ENCODE results near the gene TFF2.

TFF2 gene

DNA sequence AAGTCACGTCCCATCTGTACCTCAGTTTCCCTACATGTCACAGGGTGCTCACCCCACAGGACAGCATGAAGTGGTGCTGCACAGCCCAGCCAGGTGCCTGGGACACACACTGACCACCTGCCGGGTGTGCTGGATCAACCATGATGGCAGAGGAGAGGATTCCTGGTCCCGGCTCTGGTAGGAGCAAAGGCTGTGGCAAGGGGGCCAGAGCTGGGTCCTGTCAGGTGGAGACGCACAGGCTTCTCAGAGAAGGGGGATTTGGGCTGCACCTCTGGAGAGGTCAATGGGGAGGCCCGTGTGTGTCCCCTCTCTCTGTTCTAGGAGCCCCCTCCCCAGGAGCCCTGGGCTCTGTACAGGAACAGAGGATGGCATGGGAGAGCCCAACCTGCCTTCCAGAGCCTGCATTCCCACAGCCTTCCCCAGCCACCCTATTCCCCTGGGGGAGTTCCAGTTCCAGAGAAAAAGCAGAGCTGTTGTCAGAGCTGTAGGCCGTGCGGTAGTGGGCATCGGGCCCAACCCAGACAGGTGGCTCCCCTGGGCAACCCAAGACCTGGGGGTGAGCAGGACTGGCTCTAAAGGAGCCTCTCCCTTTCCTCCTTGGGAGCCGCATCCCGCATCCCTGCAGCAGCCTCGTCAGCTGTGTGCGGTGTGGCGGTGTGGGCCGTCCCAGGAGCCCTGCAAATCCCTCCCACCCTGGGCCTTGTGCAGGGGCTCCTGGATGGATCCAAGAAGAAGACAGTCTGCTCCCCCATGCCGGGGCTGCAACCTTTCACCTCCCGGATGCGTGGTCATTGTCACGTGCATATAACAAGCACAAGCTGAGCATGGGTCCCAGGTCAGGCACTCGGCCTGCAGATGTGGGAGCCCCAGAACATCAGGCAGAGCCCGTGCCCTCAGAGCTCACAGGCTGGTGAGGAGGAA, 32.7 kb downstream of the TFF2 start:
- no peak for DNase-seq

DNA sequence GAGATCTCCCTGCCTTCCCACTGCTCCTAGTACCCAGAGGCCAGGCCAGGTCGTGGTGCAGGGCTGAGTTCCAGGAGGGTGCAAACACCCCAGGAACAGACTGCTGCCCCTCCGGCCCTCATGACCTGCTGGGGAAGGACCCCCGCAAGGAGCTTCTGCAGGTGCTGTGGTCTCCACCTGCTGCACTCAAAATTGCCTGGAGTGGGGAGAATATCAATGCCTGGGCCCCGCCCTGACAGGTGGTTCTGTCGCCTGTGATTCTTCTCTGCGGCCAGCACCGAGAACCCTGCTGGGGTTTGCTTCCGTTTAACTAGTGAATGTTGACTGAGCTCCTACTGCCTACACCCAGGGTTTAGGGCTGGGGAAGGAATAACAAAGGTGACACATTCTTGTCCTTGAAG, 33.5 kb downstream of the TFF2 start:
- no peak for DNase-seq

DNA sequence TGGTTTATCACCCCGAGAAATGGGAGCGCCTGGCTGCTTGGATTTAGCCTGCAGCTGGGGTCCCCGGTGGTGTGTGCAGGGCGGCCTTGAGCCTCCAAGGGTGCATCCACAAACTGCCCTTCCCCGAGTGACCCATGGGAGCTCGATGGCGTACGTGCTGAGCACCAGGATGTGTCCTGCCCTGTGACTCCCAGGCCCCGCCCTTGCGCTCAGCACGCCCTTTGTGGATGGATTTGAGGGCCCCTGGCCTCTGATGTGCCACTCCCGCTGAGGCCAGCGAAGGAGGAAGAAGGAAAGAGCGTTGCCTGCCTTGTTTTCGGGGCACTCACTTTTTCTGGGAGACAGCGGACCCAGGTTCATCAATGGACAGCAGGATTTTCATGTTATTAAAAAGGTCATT, 33.9 kb downstream of the TFF2 start:
- DNase-seq: no peak

DNA sequence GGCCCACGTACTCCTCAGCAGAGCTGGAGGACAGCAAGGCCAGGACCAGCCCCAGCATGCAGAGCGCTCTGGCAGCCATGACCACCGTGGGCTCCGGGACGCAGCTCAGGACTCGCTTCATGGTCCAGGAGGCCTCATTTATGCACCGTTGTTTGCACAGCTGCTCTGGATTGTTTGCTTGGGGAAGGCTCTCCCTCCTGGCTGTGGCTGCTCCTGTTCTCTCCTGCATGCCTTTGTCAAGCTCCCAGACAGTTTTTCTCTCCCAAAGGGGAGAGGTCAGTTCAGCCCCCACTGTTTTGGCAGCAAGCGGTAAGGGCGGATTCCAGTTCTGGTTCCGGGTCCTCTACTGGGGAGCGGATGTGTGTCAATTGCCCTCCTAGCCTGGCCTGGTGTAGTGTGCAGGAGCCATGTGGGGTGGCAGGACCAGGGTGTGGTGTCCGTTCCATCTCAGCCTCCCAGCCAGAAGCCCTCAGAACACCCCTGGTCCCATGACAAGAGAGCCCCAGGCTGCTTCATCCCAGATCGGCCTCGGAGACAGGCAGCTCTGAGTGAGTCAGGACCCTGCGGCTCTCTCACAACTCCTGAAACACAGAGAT, 35.4 kb downstream of the TFF2 start, which contains the start of gene TFF3:
Gene TFF3 (minus strand): TSS at position 114 of the 596 bp plus-strand sequence. CDS start 35 bp downstream, at position 79.
- no peak for DNase-seq

DNA sequence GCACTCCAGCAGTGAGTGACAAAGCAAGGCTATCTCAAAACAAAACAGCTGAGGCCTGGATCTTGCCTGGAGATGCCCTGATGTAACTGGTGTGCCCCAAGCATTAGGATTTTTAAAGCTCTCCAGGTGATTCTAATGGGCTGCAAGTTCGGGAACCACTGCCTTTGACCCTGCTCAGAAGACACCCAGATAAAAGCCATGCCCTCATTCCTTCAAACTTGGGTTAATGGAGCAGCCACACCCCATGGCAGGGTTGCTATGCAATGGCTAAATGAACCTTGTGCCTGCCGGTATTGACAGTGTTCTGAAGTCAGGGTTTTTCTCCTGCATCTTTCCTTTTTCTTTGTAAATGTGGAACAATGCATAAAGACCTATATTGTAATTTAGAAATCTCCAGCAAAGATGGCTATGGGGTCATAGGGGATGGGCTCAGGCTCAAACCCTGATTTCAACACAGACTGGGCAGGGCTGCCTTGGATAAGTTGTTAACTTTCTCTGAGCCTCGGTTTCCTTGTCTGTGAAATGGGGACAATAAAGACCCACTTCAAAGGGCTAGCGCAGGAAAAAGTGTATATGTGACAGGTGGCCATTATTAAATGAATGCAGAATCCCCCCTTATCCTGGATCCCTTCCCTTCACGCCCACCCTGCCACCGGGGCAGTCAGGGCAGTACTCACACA, 36.0 kb downstream of the TFF2 start:
- no peak for DNase-seq

DNA sequence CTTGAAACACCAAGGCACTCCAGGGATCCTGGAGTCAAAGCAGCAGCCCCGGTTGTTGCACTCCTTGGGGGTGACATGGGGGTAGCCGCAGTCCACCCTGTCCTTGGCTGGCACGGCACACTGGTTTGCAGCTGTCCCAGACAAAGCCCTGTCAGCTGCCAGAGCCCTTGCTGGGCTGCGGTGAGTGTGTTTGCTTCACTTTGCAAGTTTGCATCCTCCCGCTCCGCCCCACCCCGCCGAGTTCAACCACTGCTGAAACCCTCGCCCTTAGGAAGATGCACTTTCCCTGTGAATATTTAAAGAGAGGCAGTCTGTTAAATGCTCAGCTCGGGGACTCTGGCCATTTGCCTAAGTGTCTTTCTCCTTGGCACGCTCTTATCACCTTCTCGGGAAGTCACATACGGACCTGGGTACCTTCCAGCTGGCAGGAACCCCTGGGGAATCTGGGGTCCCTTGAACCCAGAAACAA, 37.3 kb downstream of the TFF2 start:
- DNase-seq: no peak

DNA sequence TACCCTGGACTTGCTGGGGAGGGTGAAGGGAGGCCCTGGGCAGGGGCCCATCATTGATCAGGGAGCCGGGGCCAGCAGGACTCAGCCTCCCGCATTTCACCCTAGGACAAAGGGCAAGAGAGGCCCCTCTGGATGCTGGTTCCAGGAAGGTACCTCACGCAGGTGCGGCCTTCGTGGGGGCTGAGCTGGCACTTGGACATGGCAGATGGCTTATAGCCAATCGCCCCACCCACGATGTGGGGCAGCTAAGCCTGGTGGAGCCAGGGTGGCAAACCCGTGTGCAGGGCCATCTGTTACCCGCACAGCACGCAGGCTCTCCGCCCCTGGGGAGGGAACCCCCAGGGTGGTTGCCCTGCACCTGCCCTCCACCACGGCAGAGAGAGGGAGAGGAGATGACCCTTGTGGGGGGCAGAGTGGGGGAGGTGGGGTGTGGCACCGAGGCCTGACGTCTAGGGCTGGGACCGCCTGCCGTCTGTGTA, 38.1 kb downstream of the TFF2 start:
- no peak for DNase-seq

DNA sequence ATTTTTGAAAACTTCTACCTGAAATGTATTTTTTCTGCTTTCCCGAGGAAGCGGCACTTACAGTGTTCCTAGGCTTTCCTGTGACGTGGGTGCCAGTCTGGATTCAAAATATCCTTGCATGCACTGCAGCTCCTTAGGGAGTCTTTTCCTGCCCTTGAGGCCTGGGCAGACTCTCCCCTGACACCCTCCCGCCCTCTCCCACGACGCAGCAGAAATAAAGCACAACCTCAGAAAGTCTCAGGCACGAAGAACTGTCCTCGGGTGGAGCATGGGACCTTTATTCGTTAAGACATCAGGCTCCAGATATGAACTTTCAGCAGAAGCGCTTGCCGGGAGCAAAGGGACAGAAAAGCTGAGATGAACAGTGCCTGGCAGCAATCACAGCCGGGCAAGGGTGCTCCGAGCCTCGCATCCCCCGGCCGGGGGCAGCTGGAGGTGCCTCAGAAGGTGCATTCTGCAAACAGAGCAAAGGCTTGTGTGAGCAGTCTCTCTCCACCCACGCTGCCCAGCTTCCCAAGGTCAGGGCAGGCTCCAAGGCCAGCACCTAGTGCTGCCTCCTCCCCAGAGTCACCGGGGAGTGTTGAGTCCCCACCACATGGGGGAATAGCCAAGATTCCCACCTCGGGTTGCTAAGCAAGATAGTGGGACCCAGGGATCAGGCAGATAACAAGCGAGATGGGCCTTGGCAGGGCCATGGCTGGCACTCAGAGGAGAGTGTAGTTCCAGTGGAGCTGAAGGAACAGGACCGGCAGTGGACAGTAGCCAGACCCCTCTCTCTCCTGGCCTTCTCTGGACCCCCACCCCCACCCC, 38.8 kb downstream of the TFF2 start:
- no peak for DNase-seq

DNA sequence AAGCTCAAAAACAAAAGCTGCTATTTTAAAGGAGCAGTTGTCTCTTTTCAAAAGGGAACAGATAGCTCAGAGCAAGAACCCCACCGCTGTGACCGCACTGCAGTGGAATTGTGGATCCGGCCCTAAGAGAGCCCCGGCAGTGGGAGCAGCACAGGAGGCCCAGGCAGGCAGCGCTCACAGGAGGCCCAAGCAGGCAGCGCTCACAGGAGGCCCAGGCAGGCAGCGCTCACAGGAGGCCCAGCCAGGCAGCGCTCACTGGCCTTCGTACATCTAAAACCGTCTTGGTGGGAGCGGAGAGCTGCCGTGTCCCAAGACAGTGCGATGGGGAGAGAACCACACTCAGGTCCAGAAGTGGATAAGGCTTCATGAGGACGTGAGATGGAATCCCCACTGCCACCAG, 39.6 kb downstream of the TFF2 start:
- no peak for DNase-seq

DNA sequence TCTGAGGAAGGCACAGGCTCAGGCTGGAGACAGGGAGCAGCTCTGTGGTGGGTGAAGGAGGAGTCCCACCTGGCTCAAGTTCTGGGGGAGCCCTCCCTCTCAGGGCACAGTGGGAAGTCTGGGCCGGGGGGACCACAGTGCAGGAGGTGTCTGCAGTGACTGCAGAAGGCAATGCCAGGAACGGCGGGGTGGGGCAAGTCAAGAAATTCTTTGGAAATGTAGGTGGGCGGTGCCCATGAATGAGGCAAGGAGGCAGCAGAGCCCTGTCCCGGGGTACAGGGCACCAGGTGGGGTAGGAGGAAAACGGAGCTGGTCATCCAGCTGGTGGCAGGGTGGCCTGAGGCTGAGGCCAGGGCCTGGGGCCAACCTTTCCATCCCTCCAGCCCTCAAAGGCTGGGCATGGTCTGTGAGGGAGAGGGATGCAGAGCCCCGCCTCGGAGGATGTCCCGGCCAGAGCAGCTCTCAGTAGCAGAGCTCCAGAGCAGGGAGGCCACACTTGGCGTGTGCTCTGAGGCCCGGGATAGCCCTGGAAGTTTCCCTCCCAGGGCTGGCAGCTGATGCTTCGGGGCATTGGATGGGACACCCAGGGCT, 40.3 kb downstream of the TFF2 start:
- DNase-seq: no peak

DNA sequence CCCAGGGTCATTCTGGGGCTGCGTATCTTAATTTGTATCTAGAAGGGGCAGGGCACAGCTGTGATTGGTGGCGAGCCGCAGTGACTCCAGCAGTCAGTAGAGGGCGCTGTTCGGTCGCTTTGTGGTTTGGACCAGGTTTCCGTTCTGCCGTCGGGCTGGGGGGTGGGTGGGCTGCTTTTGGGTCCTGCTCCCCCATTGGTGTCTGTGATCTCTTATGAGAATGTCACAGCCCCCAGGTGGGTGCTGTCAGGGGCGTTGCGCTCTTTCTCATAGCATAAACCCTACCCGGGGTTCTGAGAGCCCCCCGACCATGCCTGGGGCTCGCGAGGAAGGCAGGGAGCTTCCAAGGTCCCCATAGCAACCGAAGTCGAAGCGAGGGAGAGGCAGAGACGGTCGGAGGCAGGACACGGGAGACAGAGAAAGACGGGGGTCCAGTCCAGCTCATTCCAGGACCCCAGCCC, 41.0 kb downstream of the TFF2 start:
- peak; percentile 48 for DNase-seq

DNA sequence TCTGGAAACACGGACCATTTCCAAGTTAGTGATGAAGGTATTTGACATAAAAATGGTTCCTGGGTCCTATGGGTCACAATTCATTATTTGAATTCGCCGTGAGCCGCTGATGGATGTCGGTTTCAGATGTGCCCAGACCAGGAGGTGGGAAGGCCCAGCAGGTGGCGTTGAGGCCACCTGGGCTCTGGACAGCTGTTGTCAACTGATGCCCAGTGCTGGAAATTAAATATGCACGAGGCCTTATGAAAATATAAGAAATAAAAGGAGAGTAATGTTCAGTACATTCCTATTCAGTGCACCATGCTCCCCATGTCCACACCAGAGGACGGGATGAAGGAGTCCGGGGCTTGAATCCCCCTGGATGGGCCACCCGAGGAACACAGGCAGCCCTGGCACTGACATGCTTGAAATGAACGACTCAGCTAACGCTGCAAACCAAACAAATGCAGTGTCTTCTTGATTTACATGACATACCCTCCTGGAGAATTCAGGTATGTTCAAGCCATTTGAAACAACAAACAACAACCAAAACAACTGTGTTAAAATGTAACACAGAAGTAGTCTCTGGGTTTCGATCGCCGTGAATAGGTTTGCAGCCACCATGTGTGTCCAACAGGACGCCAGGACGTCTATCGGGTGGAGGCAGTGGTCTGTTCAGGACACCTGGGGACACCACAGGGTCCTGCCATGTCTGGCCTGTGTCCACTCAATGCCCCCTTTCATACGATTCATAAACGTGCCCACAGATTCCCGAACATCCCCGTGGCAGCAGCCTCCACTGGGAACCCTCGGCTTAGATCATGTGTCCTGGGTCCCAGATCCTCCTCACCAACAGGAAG, 41.7 kb downstream of the TFF2 start:
- DNase-seq: no peak

DNA sequence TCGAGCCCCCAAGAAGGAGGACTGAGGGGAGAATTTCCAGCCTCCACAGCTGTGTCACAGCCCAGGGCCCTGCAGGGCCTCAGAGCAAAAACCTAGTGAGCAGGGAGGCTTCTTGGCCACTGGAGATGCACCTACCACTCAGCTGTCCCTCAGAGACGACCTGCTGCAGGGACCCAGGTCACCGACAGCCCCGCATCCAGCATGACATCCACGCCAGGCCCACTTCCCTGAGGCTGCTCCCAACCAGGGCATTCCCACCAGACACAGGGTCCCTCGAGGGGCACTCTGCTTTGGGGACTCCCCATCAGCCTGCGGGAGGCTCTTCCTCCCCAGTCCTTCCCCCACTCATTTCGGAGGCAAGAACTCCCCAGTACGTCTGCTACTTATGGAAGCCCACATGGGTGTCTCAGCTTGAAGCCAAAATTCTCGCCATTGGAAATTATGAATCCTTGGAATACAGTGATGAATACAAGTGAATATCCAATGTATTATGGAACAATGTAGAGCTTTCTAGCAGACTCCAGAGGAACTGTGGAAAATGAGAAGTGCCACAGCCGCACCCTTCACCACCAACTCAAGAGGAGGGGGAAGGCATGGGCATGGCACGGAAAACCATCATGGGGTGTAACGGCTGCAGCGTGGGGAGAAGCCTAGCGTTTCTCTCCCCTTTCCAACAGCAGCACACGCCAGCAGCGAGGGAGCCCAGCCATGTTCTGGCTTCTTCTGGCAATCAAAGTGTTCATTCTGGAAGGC, 42.5 kb downstream of the TFF2 start:
- DNase-seq: peak; percentile 21

DNA sequence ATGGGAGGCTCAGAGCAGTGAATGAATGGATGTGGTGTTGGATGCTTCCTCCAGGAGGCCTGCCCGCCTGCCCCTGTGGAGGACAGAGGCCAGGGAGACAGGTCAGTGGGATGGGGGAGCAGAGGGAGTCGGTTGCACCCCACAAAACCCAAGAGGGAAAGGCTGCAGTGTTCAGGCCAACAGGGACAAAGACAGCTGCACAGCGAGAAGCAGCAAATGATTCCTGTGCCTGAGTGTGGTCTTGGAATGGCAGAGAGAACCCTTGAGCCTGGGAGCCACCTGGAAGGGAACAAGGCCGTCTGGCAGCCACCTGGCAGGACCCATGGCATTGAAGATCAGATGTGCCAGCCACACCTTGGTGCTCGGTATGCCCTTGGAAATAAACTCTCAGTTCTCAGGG, 43.7 kb downstream of the TFF2 start:
- DNase-seq: no peak

DNA sequence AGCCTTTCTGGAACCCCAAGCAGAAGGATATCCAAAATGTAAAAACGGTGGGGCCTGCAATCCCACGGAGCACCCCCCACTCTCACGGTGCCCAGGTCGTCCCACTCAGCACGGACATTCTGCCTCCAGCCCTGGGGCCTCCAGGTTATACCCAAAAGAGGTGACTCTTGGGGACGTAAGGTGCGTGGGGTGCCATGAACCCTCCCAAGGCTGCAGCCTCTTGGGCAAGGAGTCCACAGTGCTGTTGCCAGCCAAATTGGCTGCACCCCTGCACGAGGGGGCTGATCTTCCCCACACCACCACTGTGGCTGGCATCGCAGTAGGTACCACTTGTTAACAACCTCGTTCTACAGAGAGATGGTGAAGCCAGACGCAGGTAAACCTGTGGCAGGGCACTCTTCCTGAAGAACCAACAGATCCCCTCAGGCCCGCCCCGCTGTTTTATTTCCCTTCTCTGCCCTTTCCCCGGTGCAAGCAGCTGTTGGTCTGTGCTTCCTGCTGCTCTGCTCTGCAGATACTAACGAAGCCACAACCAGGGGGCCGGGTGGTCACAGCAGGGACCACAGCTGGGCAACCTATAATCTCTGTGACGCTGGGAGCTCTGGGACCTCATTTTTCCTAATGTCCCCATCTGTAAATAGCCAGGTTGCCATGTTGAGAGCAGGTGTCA, 44.3 kb downstream of the TFF2 start:
- no peak for DNase-seq

DNA sequence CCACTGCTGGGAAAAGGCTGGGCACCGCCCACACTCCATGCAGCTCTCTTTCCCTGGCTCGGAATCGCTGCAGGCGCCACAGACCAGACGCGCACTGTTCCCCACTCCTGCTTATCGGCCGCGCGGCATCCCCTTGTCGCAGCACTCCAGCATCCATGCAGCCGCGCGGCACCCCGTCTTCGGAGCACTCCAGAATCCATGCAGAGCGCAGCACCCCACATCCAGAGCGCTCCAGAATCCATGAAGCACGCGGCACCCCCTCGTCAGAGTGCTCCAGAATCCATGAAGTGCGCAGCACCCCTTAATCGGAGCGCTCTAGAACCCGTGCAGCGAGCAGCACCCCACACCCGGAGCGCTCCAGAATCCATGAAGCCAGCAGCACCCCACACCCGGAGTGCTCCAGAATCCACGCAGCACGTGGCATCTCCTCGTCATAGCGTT, 45.1 kb downstream of the TFF2 start:
- DNase-seq: no peak

DNA sequence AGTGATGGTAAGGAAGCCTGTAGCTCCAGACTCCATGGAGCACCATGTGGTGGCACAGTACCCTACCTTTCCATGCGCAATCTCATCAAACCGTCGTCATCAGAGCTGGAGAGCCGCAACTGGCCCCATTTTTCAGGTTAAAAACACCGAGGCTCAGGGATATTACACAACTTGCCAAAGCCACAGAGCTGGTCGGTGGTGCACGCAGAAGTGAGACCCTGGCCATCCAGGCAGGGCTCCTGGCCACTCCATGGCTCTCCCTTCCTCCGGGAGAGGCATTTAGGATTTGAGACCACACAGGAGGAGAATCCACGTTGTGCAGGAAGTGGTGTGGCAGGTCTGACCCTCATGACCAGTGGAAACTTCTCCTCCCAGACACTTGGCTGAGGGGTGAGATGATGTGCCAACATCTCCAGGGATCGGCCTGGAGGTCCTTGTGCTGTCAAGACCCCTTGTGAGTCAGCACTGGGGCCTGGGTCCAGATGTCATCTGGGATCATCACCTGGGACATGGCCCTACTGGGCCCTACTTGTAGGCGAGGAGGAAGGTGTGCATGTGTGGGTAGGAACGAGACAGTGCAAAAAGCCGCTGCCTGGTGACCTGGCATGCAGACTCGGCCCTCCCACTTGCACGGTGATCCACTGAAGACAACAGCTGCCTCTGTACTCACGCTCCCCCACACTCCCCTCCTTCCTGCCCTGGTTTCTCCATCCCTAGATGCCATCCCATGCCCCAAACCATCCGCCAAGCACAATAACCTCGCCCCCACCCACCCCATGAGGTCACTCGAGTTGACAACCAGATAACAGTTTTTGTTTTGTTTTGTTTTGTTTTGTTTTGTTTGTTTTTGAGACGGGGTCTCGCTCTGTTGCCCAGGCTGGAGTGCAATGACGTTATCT, 46.0 kb downstream of the TFF2 start:
- no peak for DNase-seq

DNA sequence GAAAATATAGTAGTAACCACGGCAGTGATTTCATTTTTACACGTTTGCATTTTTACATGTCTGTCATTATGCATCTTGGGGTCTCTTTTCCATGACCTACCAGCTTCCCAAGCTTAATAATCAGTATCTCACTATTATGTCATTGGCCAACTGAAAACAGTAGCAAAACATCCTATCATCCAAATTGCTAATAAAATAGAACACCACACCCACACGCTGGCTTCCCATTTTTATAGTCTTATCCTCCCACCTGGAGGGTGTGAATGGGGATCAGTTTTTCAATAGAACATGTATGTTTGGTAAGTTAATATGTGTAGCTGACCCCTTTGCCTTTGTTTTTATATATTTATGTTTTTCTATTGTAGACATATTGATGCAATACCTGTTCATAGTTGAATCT, 47.4 kb downstream of the TFF2 start:
- DNase-seq: no peak

DNA sequence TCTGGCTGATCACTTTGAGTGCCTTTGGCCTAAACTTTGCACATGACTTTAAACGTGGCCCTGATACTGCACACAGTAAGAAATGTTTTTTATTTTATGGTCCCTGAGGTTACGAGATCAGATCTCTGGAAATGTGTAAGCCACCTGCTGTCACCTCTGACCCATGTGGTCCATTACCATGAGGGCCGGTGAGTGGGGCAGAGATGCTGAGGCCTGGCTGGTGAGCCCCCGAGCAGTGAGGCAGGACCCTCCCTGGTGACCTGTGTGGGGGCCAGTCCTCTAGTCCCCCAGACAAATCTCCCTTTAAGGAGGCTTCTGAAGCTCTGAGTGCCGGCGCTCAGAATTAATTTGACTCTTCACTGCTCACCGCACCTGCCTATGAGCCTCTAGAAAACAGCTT, 48.0 kb downstream of the TFF2 start:
- no peak for DNase-seq
